Activated CD4-positive, CD25-positive, alpha-beta regulatory T cell treated with anti-CD3 and anti-CD28 coated beads, Interleukin-2, amount 50 U/mL, for 24 hours (primary cell): ENCODE results near the gene FOSL1.

Experiments used
- ATAC-seq, 2 donors: fragments of 150-1000 bp; cut with Tn5 transposase; one replicate each; pipeline ENCODE4 v1.10.0; 2021; ENCODE audit warnings: mild to moderate bottlenecking in 1 of 2, moderate library complexity in 1 of 2

FOSL1 gene

DNA sequence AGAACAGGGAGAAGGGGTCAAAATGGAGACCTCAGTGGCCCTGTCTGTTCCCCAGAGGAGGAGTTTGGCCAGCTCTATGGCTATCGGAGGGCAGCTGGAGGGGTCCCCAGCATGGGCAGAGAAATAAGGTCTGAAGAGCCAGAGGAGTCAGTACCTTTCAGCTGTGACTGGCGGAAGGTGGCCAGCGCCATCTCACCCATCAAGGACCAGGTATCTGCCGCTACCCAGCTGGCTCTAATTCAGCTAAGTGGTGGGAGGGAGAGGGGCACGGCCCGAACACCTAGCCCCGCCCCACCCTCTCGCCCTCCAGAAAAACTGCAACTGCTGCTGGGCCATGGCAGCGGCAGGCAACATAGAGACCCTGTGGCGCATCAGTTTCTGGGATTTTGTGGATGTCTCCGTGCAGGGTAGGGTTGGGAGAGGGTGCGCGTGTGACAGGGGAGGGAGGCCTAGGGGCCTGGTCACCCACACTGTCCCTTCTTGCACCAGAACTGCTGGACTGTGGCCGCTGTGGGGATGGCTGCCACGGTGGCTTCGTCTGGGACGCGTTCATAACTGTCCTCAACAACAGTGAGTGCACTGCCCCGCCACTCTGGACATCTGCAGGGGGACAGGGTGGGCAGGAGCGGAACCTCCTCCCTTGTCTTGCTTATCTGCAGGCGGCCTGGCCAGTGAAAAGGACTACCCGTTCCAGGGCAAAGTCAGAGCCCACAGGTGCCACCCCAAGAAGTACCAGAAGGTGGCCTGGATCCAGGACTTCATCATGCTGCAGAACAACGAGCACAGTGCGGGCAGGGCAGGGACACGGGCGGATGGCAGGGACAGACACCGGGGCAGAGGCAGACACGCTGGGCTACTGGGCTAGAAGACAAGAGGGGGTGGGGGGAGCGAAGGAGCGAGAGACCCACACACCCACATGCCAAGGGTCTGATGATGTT lies 17.8 kb downstream of the FOSL1 start:
- ATAC-seq, result no peak

DNA sequence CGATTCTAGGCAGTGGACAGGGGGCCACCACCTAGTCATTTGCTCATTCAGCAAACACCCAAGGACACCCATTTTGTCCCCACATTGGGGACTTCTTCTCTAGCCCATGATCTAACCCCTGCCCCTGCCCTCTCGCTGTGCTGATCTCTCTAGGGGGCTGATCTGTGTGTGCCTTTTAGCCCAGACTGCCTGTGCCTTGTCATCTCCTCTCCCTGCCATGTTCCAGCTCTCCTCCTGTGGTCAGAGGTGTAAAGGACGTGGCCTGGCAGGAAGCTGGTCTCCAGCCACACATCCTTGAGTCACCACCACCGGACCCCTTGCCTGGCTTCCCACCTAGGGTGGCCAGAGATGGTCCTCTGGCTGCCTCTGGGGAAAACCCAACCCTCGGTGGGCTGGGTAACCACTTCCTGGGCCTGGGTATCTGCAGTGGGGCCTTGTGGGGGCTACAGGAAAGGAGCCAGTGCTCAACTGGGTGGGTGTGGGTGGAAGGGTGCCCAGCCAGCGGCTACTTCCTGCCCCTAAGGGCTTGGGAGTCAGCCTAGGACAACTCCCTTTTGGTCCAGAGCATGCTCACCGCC lies 19.3 kb downstream of the FOSL1 start:
- no peak for ATAC-seq

GRCh38 chr11:65880027-65880426 lies 20.2 kb downstream of the FOSL1 start:
- no peak for ATAC-seq

GRCh38 chr11:65879617-65880016 lies 20.6 kb downstream of the FOSL1 start, which contains the start of gene CTSW:
TSS of gene CTSW (plus strand) at chr11:65879837. CDS start at chr11:65879855, 18 bp downstream.
- ATAC-seq, result peak; percentile 40 to 55

- ATAC-seq, result peak; percentile 88
These were observed 26.7 kb downstream of the FOSL1 start for GRCh38 chr11:65873318-65874156.

- ATAC-seq, result no peak
These were observed 27.4 kb downstream of the FOSL1 start, which contains the start of gene EFEMP2 for GRCh38 chr11:65872586-65873317. TSS of gene EFEMP2 (minus strand) at chr11:65872800. CDS start at chr11:65872354, 446 bp downstream.

DNA sequence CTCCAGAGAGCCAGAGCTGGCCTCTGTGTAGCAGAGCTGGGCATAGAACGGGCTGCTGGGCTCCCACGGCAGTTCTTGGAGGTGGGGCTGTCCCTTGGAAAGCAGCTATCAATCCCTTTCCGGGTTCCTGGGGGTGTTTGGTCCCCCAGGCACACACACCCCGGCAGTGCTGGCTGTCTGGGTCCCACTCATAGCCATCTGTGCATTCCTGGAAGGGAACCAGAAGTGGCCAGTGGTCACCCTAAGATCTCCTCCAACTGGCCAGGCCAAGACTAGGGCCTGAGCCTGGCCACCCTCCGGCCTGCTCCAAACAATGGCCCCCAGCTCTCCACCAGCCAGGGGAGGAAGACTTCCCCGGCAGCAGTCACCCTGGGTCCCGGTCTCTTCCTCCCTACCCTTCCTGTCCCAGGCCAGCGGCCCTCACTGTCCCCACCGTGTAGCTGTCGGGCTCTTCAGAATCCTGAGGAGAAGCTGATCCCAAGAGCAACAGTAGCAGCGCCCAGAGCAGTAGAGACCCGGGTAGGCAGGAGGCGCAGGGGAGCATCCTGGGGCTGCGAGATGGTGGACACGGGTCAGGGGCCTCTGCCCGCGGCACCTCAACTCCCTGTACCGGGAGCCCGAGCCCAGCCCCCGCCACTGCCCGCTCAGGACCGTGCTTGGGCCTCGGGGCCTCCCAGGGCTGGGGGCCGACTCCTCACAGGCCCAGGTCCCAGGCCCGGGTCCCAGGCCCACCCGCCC lies 28.2 kb downstream of the FOSL1 start:
- no peak for ATAC-seq

GRCh38 chr11:65870706-65871681 lies 29.2 kb downstream of the FOSL1 start:
- no peak for ATAC-seq

DNA sequence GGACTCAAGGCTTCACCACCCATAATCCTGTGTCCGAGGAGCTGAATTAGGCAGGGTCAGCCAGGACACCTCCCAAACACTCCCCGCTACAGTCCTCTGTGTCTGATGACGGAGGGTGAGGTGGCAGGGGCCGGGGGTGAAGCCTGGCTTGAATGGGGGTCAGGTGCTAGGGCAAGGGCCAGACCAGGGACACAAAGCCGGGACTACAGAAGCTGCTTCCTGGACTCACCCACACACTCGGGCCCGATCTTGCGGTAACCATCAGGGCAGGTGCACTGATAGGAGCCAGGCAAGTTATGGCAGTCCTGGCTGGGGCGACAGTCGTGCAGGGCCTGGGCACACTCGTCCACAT lies 29.9 kb downstream of the FOSL1 start:
- no peak for ATAC-seq

- ATAC-seq, result no peak
These were observed 30.4 kb downstream of the FOSL1 start for GRCh38 chr11:65869643-65870306.

- no peak for ATAC-seq
These were observed 31.3 kb downstream of the FOSL1 start for GRCh38 chr11:65868907-65869306.

DNA sequence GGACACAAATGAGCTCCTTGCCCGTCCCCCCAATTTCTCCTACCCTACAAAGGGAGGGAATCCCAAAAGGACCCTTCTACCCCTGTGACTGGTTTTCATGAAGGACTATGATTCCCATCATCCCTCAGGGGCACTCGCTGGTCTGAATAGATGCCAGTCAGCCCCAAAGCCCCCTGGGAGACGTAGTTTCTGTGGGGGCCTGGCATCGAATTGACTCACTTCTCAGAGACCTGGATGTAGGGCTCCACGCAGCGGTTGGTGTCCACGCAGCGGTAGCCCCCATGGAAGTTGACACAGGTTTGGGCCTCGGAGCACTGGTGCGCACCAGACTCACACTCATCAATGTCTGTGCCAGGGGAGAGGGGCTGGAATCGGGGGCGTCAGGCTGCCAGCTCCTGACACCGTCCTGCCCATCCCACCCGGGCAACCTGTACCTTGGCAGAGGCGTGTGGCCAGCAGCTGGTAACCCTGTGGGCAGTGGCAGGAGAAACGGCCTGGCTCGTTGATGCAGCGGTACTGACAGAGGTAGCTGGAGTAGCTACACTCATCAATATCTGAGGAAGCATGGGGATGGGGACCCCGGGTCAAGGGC lies 32.0 kb downstream of the FOSL1 start:
- ATAC-seq, result peak; percentile 24 to 32

DNA sequence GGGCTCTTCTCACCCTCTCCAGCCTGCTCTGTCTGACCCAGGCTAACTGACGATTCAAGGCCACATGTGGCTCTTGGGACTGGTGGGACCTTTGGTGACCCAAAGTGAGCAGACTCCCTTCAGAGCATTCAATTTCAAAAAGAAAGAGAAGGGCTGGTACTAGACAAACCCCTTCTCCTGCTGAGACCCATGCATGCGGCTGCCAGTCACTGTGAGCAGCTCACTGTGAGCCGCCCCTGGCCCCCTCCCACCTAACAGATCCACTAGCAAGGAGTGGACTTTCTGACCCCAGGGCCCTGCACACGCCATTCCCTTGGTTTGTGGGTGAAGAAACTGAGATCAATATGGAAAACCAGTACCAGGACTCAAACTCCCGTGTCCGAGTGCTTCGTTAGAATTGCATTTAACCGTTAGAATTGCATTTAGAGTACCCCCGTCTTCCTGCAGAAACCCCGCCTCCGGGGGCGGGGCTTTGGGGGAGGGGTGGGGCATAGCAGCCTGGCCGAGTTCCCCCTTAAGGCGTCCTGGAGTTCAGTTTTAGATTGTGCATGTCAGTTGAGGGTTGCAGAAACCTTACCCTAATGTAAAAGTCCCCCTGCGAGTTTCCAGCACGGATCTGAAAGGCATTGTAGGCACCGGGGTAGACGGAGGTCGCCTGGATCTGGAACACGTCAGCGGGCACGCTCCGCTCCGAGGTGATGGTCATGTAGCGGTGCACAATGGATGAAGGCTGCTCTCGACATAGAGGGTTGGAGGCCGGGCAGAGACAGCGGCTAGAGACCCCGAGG lies 32.7 kb downstream of the FOSL1 start:
- ATAC-seq, result no peak

- ATAC-seq, result no peak
These were observed 33.5 kb downstream of the FOSL1 start for GRCh38 chr11:65866509-65867283.

GRCh38 chr11:65865550-65866172 lies 34.5 kb downstream of the FOSL1 start:
- ATAC-seq, result no peak

DNA sequence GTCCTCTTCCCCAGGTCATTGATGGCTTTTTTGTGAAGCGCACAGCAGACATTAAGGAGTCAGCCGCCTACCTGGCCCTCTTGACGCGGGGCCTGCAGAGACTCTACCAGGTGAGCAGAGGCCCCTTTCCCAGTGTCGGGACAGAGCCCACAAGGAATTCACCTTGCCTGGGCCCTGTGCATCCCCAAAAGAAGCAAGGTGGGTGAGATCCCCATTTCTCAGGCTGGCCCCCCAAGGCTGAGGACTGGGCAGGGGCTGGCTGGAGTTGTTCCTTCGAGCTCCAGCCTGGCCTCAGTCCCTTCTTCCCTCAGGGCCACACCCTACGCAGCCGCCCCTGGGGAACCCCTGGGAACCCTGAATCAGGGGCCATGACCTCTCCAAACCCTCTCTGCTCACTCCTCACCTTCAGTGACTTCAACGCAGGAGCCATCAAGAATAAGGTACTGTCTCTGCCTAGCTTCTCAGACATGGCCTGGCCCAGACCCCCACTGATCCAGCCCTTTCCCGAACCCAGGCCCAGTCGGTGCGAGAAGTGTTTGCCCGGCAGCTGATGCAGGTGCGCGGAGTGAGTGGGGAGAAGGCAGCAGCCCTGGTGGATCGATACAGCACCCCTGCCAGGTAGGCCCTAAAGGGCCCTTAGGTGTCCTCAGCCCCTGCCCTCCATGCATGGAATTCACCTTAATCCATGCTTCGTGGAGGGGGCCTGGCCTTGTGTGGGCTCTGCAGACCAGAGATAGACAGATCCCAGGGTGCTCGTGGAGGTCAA lies 35.3 kb downstream of the FOSL1 start:
- ATAC-seq, result no peak
